GM12891 (cell line): ENCODE data around the gene CTAGE8.
"Not testable (repeated sequence)": the region's sequence is repeated elsewhere in the genome, so short reads cannot be mapped to it uniquely, and the experiment has no call there.

Experiments used
- POLR2A ChIP-seq: IDR thresholded peaks from 2 replicates; pipeline ENCODE4 v1.6.1; 2011; ENCODE audit warnings: low read depth, low read length, control low read depth
- POLR2AphosphoS5 ChIP-seq: IDR thresholded peaks from 2 replicates; pipeline ENCODE4 v1.6.1; 2011; ENCODE audit warnings: low read depth, low read length, control low read depth
- POU2F2 ChIP-seq: IDR thresholded peaks from 2 replicates; pipeline ENCODE4 v1.6.1; 2011; ENCODE audit warnings: low read depth, mild to moderate bottlenecking, control low read depth, low read length, moderate library complexity
- TAF1 ChIP-seq: IDR thresholded peaks from 2 replicates; pipeline ENCODE4 v1.6.1; 2011; ENCODE audit warnings: low read depth, low read length, control low read depth

- TF ChIP-seq POU2F2, POLR2A, POLR2AphosphoS5, TAF1: not testable (repeated sequence)
Measured at GRCh38 chr7:144291607-144292006, 22.5 kb upstream of the CTAGE8 start.
